Hepatocyte (in vitro differentiated cells): Measurements from ENCODE around the gene TGFBI. TPM values are rescaled to one million over a fixed set of nuclear protein-coding genes. Genes with fewer than 3 reads are reported as not detected.

Source experiments
- DNase-seq: peaks from one replicate; pipeline ENCODE4 v3.0.0-alpha.2; 2016; ENCODE audit warnings: low spot score
- H2AFZ ChIP-seq: fragments of 200-600 bp; sonication (generic); 2 replicates; pipeline ENCODE4 v1.6.0; 2016; ENCODE audit warnings: antibody characterized with exemption, mild to moderate bottlenecking
- H3K27ac ChIP-seq: fragments of 200-600 bp; sonication (generic); 2 replicates; pipeline ENCODE4 v1.5.1; 2016; ENCODE audit warnings: mild to moderate bottlenecking
- H3K27me3 ChIP-seq: fragments of 200-600 bp; sonication (generic); 2 replicates; pipeline ENCODE4 v1.6.1; 2016
- H3K36me3 ChIP-seq: fragments of 200-600 bp; sonication (generic); replicated peaks from 2 replicates; pipeline ENCODE4 v1.5.1; 2016; ENCODE audit warnings: low read depth; ENCODE audit not compliant: insufficient read depth
- H3K4me1 ChIP-seq: fragments of 200-600 bp; sonication (generic); 2 replicates; pipeline ENCODE4 v1.5.1; 2016; ENCODE audit warnings: mild to moderate bottlenecking, moderate library complexity; ENCODE audit not compliant: insufficient read depth
- H3K4me2 ChIP-seq: fragments of 200-600 bp; sonication (generic); 2 replicates; pipeline ENCODE4 v1.6.0; 2016
- H3K4me3 ChIP-seq: fragments of 200-600 bp; sonication (generic); 2 replicates; pipeline ENCODE4 v1.5.1; 2016; ENCODE audit warnings: mild to moderate bottlenecking
- H3K79me2 ChIP-seq: fragments of 200-600 bp; sonication (generic); 2 replicates; pipeline ENCODE4 v1.6.0; 2017; ENCODE audit warnings: mild to moderate bottlenecking
- H3K9me2 ChIP-seq: fragments of 200-600 bp; sonication (generic); replicated peaks from 2 replicates; pipeline ENCODE4 v1.6.0; 2017; ENCODE audit warnings: mild to moderate bottlenecking; ENCODE audit not compliant: insufficient read depth
- H3K9me3 ChIP-seq: fragments of 200-600 bp; sonication (generic); 2 replicates; pipeline ENCODE4 v1.5.1; 2016; ENCODE audit warnings: low read depth, mild to moderate bottlenecking
- H4K20me1 ChIP-seq: fragments of 200-600 bp; sonication (generic); 2 replicates; pipeline ENCODE4 v1.6.0; 2016; ENCODE audit warnings: mild to moderate bottlenecking; ENCODE audit not compliant: insufficient read depth, poor library complexity, severe bottlenecking
- EZH2 ChIP-seq: fragments of 200-600 bp; sonication (generic); IDR thresholded peaks from 2 replicates; pipeline ENCODE4 v1.6.1; 2016; ENCODE audit warnings: antibody characterized with exemption, mild to moderate bottlenecking, borderline replicate concordance
- EZH2phosphoT487 ChIP-seq: fragments of 200-600 bp; sonication (generic); IDR thresholded peaks from one replicate; pipeline ENCODE4 v1.6.1; 2018; ENCODE audit warnings: antibody characterized with exemption, mild to moderate bottlenecking, low read depth, moderate library complexity; ENCODE audit not compliant: unreplicated experiment, severe bottlenecking
- WGBS: methylation state at CpG from one replicate; pipeline ENCODE4 v1.1.6; 2016; ENCODE audit warnings: low lambda C conversion rate; ENCODE audit errors: missing lambda C conversion rate; 5-methylcytosine and 5-hydroxymethylcytosine counted together
- polyA plus RNA-seq: library from polyadenylated mRNA; unstranded; fragments of >200 nt; fragmentation: Nextera tagmentation; extraction: Ambion mirVana; gene quantifications from 2 replicates; pipeline ENCODE4 v1.2.1, GENCODE V29; 2016
- total RNA-seq: library from RNA; depleted of rRNA; stranded (reverse); fragments of >200 nt; gene quantifications from 2 replicates; pipeline ENCODE4 v1.2.3, GENCODE V29; 2014
- TF ChIP-seq, protein P1 (sequence below): fragments of 200-600 bp; sonication (generic); IDR thresholded peaks from 2 replicates; pipeline ENCODE4 v1.5.1; 2016; ENCODE audit warnings: antibody characterized with exemption, mild to moderate bottlenecking; ENCODE audit not compliant: poor library complexity

Gene TGFBI
- total and polyA plus RNA-seq, 2 experiments from 2014 or later: 396 to 401 TPM

DNA sequence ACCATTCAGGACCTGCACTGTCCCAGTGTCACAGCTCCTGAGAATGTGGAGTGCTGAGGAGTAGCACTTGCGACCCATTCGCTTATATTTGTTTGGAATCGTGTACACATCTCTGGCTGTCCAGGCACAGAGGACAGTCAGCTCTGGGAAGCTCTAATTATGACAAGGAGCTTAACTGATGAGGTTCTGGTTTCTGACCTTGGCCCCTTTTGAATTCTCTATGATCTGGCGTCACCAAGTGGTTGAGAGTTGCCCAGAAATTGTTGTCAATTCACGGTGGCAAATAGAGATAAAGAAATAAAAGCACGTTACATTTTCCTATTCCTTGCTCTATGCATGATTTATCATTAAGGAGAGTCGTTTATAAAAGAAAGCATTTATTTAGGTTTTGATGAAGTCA is 39.1 kb upstream of the TGFBI start:
- H3K79me2 ChIP-seq: no peaks in the 10 kb centered on the region
- no peak for DNase-seq
- TF ChIP-seq, protein P1, sequence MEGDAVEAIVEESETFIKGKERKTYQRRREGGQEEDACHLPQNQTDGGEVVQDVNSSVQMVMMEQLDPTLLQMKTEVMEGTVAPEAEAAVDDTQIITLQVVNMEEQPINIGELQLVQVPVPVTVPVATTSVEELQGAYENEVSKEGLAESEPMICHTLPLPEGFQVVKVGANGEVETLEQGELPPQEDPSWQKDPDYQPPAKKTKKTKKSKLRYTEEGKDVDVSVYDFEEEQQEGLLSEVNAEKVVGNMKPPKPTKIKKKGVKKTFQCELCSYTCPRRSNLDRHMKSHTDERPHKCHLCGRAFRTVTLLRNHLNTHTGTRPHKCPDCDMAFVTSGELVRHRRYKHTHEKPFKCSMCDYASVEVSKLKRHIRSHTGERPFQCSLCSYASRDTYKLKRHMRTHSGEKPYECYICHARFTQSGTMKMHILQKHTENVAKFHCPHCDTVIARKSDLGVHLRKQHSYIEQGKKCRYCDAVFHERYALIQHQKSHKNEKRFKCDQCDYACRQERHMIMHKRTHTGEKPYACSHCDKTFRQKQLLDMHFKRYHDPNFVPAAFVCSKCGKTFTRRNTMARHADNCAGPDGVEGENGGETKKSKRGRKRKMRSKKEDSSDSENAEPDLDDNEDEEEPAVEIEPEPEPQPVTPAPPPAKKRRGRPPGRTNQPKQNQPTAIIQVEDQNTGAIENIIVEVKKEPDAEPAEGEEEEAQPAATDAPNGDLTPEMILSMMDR: no peak
- TF ChIP-seq EZH2 (no peak), EZH2phosphoT487 (no peak)
- H3K9me3 ChIP-seq: no peaks in the 10 kb centered on the region
- no peak overlapping the region for H3K27ac ChIP-seq
- no peaks in the 10 kb centered on the region for H3K9me2 ChIP-seq
- H3K27me3 ChIP-seq: no peaks in the 10 kb centered on the region
- peaks cover 14% of the 10 kb centered on the region for H3K4me1 ChIP-seq
- H4K20me1 ChIP-seq: no peaks in the 10 kb centered on the region
- H3K4me3 ChIP-seq: no peak overlapping the region
- 89% methylated on average over 7 of the region's 7 CpGs for WGBS
- no peak overlapping the region for H3K4me2 ChIP-seq
- no peaks in the 10 kb centered on the region for H3K36me3 ChIP-seq
- H2AFZ ChIP-seq: no peak overlapping the region

DNA sequence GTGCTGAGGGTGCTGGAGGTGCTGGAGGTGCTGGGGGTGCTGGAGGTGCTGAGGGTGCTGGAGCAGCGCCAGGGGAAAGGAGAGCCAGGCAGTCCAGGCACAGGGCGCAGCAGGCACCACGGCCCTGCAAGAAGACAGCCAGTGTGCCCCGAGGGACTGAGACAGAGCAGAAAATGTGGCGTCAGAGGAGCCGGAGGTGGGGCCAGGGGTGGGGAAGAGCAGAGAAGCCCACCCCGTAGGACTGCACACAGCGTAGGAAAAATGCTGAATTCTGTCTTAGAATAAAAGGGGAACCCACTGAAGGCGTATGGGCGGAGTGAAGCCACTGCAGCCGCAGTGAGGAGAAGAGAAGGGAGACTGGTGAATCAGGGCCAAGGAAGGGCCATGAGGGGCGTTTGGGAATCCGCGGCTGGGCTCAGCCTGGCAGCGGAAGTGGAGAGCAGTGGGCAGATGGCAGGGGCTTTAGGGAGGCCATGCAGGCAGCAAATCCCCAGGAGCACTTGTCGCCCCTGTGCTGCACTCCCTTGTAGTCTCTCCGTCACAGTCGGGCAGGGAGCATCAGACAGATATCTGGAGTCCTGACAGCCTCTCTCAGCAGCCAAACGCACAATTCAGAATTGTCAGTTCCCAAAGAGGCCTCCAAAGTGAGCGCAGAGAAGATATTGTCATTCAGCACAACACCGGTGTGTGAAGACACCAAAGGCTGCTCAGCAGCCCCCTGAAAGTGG is 38.1 kb upstream of the TGFBI start:
- WGBS: 91% methylated on average over 21 of the region's 21 CpGs

DNA sequence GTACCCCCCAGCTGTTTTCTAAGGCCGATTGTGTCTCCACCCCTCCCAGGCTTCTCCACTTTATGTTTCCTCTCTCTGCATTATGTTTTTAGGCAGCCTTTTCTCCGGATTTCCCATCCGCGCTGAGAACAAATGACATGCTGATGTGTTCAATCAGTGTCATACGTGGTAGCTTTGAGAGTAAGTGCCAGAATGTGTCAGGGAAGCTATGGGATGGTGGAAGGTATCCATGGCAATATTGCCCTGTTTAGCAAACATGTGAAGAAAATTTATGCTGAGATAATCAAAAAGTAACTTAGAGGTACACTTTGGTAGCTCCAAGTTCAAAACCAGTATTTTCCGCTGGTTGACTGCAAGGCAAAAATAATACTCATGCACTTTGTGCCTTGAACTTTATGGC is 37.4 kb upstream of the TGFBI start:
- Histone ChIP-seq H2AFZ (no peak overlapping the region), H3K4me2 (no peak overlapping the region), H3K9me3 (no peaks in the 10 kb centered on the region), H3K4me3 (no peak overlapping the region), H3K27me3 (no peaks in the 10 kb centered on the region), H3K9me2 (no peaks in the 10 kb centered on the region), H3K27ac (no peak overlapping the region), H3K4me1 (peaks cover 17% of the 10 kb centered on the region), H3K36me3 (no peaks in the 10 kb centered on the region), H4K20me1 (no peaks in the 10 kb centered on the region), H3K79me2 (no peaks in the 10 kb centered on the region)
- 87% methylated on average over 6 of the region's 6 CpGs for WGBS
- TF ChIP-seq, protein P1: no peak
- TF ChIP-seq EZH2phosphoT487: no peak
- TF ChIP-seq EZH2: no peak
- no peak for DNase-seq

More for the DNA sequence above, 38.1 kb upstream of the TGFBI start:
- Histone ChIP-seq H3K9me2 (no peaks in the 10 kb centered on the region), H3K79me2 (no peaks in the 10 kb centered on the region), H3K4me3 (no peak overlapping the region), H3K27ac (no peak overlapping the region), H3K4me1 (peaks cover 17% of the 10 kb centered on the region), H4K20me1 (no peaks in the 10 kb centered on the region), H3K9me3 (no peaks in the 10 kb centered on the region), H2AFZ (no peak overlapping the region), H3K4me2 (no peak overlapping the region), H3K36me3 (no peaks in the 10 kb centered on the region), H3K27me3 (no peaks in the 10 kb centered on the region)
- TF ChIP-seq, protein P1: no peak
- no peak for TF ChIP-seq EZH2
- no peak for TF ChIP-seq EZH2phosphoT487
- DNase-seq: no peak
